K562 (cell line): Measurements from ENCODE around the gene PSAP. TPM values are rescaled to one million over a fixed set of nuclear protein-coding genes. Genes with fewer than 3 reads are reported as not detected.

Source experiments
- ARID3A ChIP-seq: IDR thresholded peaks from 2 replicates; pipeline ENCODE4 v1.6.1; 2012; ENCODE audit warnings: low read depth, low read length, improper control_type of control experiment, borderline replicate concordance
- BCL6 ChIP-seq: fragments of 250-450 bp; sonication (Bioruptor Pico); IDR thresholded peaks from 2 replicates; pipeline ENCODE4 v1.4.0; 2020
- GTF2F1 ChIP-seq: IDR thresholded peaks from 2 replicates; pipeline ENCODE4 v1.6.1; 2011; ENCODE audit warnings: low read depth, low read length, improper control_type of control experiment
- HDGF ChIP-seq: fragments of 450-650 bp; IDR thresholded peaks from 2 replicates; pipeline ENCODE4 v1.6.1; 2016
- ILK ChIP-seq: fragments of 450-650 bp; IDR thresholded peaks from 2 replicates; pipeline ENCODE4 v1.6.1; 2016; ENCODE audit warnings: missing genetic modification characterization, low read depth, mild to moderate bottlenecking, missing compliant biosample characterization, moderate library complexity, borderline replicate concordance
- KLF16 ChIP-seq: IDR thresholded peaks from 2 replicates; pipeline ENCODE4 v1.6.1; 2016; ENCODE audit warnings: antibody characterized with exemption
- MEF2A ChIP-seq: IDR thresholded peaks from 2 replicates; pipeline ENCODE4 v1.6.1; 2011; ENCODE audit warnings: low read depth, mild to moderate bottlenecking, low read length, moderate library complexity; ENCODE audit not compliant: control insufficient read depth
- MLX ChIP-seq, 2 experiments: fragments of 450-650 bp in 1 of 2; sonication (generic) in 1 of 2; formaldehyde crosslinking; conservative IDR thresholded peaks; 2 replicates each; pipeline versions ENCODE4 v1.4.0 to v1.8.1; 2020 to 2022; ENCODE audit warnings: mild to moderate bottlenecking in 1 of 2, missing genetic modification reagents in 1 of 2
- NFE2L1 ChIP-seq: fragments of 450-650 bp; IDR thresholded peaks from 2 replicates; pipeline ENCODE4 v1.6.1; 2016; ENCODE audit warnings: missing genetic modification characterization, low read depth, mild to moderate bottlenecking, missing compliant biosample characterization, moderate library complexity, borderline replicate concordance
- PHB ChIP-seq: fragments of 250-450 bp; sonication (Bioruptor Pico); IDR thresholded peaks from 2 replicates; pipeline ENCODE4 v1.5.0; 2021
- PML ChIP-seq: IDR thresholded peaks from 2 replicates; pipeline ENCODE4 v1.6.1; 2012; ENCODE audit warnings: low read length, inconsistent platforms
- PRPF4 ChIP-seq: fragments of 200-400 bp; formaldehyde crosslinking; IDR thresholded peaks from one replicate; pipeline ENCODE4 v1.6.1; 2017; ENCODE audit warnings: low read length, low read depth, mild to moderate bottlenecking; ENCODE audit not compliant: insufficient read depth, poor library complexity, severe bottlenecking
- ZBTB17 ChIP-seq: fragments of 450-650 bp; formaldehyde crosslinking; IDR thresholded peaks from 2 replicates; pipeline ENCODE4 v1.4.0; 2020; ENCODE audit warnings: mild to moderate bottlenecking
- ZNF124 ChIP-seq: sonication (generic); formaldehyde crosslinking; IDR thresholded peaks from 2 replicates; pipeline ENCODE4 v1.8.1; 2022; ENCODE audit warnings: missing genetic modification reagents
- ZNF165 ChIP-seq: fragments of 250-450 bp; sonication (Bioruptor Pico); IDR thresholded peaks from 2 replicates; pipeline ENCODE4 v1.4.0; 2020; ENCODE audit warnings: borderline replicate concordance
- ZNF217 ChIP-seq: sonication (generic); formaldehyde crosslinking; IDR thresholded peaks from 2 replicates; pipeline ENCODE4 v1.8.0; 2022; ENCODE audit warnings: mild to moderate bottlenecking, missing genetic modification reagents
- ZNF280B ChIP-seq: fragments of 250-450 bp; sonication (Bioruptor Pico); IDR thresholded peaks from 2 replicates; pipeline ENCODE4 v1.5.1; 2021; ENCODE audit warnings: mild to moderate bottlenecking
- ZNF354B ChIP-seq: fragments of 250-450 bp; sonication (Bioruptor Pico); IDR thresholded peaks from 2 replicates; pipeline ENCODE4 v1.4.0; 2020
- ZNF561 ChIP-seq: fragments of 450-650 bp; formaldehyde crosslinking; conservative IDR thresholded peaks from 2 replicates; pipeline ENCODE4 v1.4.0; 2020; ENCODE audit warnings: mild to moderate bottlenecking, moderate library complexity
- ZNF77 ChIP-seq: fragments of 250-450 bp; sonication (Bioruptor Pico); IDR thresholded peaks from 2 replicates; pipeline ENCODE4 v1.5.0; 2020
- ZNF830 ChIP-seq: fragments of 250-450 bp; sonication (Bioruptor Pico); IDR thresholded peaks from 2 replicates; pipeline ENCODE4 v1.5.0; 2021; ENCODE audit warnings: mild to moderate bottlenecking
- polyA plus RNA-seq, 8 experiments: library from polyadenylated mRNA; depleted of rRNA in 4 of 8; stranded (reverse) in 5 of 8; unstranded in 3 of 8; fragments of >200 nt; fragmentation: Nextera tagmentation in 2 of 8; fragmentation: Illumina TruSeq in 1 of 8; extraction: Ambion mirVana in 2 of 8; extraction: Trizol in 1 of 8; gene quantifications; 2 replicates each; pipeline versions ENCODE4 v1.2.1 to v1.2.3, GENCODE V29; 2011 to 2014; ENCODE audit warnings: inconsistent platforms in 1 of 8, missing spikeins in 1 of 8
- total RNA-seq, 7 experiments: library from RNA; depleted of rRNA in 6 of 7; stranded (reverse); fragments of >200 nt in 6 of 7; fragmentation: Illumina TruSeq in 2 of 7; extraction: Trizol in 2 of 7; gene quantifications; 2 replicates each; pipeline versions ENCODE4 v1.2.1 to v1.2.3, GENCODE V29; 2011 to 2021; ENCODE audit warnings: low replicate concordance in 1 of 7
- TF ChIP-seq, protein P1 (sequence below): fragments of 250-450 bp; sonication (Bioruptor Pico); IDR thresholded peaks from 2 replicates; pipeline ENCODE4 v1.5.0; 2021; ENCODE audit warnings: mild to moderate bottlenecking, moderate library complexity

Gene PSAP
- total and polyA plus RNA-seq, 9 of the 15 experiments (the other 6 are each of a cell fraction or from before 2014, with no cell fraction given): 245 to 700 (median 429) TPM

- TF ChIP-seq ILK (tag) (no peak), ZNF165 (CRISPR knock-in tag) (no peak), ZNF830 (CRISPR knock-in tag) (no peak), MLX (CRISPR knock-in tag; conservative IDR thresholded peaks at IDR 0.05) (no peak), GTF2F1 (no peak), ZNF561 (CRISPR knock-in tag) (no peak), ZNF280B (no peak), ZNF124 (no peak), BCL6 (CRISPR knock-in tag) (0 out of 2 replicates have a peak, but pooled peaks have one; percentile 33), ZBTB17 (CRISPR knock-in tag) (0 out of 2 replicates have a peak, but pooled peaks have one; percentile 58), NFE2L1 (tag) (no peak), ZNF77 (CRISPR knock-in tag) (no peak), PHB (CRISPR knock-in tag) (no peak), ZNF354B (CRISPR knock-in tag) (no peak), PML (peak; percentile 52; the same call in 1 of the 2 replicates), PRPF4 (no peak), HDGF (peak; percentile 51; the same call in 1 of the 2 replicates), KLF16 (peak; percentile 71), MEF2A (no peak), ZNF217 (CRISPR knock-in tag) (no peak), ARID3A (no peak)
- TF ChIP-seq, protein P1, sequence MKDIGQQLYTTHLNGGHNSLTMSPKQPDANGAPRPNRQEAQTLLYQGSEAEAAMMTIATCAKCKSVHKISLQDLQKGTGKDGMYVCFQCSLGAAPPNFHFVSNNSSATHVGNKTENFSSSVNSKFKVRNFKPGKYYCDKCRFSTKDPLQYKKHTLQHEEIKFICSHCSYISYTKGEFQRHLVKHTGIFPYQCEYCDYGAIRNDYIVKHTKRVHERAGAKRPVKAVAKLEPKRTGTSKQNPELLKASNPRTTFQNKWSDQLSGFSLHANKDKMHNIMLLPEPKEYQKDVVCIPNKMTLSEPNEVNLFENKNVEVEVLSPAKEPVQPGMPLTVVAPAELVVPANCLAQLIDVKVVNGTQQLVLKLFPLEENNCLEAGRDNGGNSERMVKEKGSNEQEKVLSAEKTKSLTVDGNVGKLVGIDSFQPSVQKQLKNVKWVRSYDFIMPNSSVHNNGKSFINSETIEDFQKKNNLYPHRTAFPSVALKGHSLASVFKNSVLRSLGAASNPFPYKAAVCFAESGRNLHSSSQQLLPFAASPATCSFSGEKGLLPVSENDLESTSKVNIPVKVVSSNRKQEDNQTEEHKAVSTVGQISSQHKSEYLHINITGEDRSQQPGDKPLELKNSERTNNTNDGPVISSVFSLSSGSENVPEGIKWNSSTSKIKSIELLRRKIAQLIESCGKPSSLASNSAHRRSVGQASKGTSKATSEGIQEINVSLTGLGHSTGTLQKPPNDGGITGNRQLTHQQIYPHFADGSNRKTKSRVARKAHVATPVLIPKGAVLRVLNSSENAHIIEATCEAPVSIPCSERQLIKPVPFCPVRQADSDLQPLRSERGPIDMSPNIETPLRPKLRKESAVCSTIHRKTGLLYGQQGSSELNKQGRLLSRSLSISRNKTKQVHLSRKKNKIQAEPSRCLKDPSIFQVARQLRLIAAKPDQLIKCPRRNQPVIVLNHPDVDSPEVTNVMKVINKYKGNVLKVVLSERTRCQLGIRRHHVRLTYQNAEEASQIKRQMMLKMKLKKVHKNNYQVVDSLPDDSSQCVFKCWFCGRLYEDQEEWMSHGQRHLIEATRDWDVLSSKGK: no peak
These were observed 32.0 kb upstream of the PSAP start (continued) for GRCh38 chr10:71882813-71883659.
